Activated CD4-positive, alpha-beta T cell treated with anti-CD3 and anti-CD28 coated beads for 36 hours (primary cell): ENCODE results near the gene TMEM175. TPM values are rescaled to one million over a fixed set of nuclear protein-coding genes. Genes with fewer than 3 reads are reported as not detected.
A peak's percentile ranks its signal among the peaks of the same experiment; 100 is the strongest.
"Not testable (repeated sequence)": the region's sequence is repeated elsewhere in the genome, so short reads cannot be mapped to it uniquely, and the experiment has no call there.

ENCODE experiments used
- ATAC-seq: fragments of 200-7000 bp; cut with Tn5 transposase; one replicate; pipeline ENCODE4 v1.10.0; 2021; ENCODE audit warnings: mild to moderate bottlenecking, moderate library complexity
- CTCF ChIA-PET: fragments of 350-600 bp; sonication (Branson Sonifier 250); formaldehyde crosslinking; loops from one replicate; lab custom pipeline; 2021; ENCODE audit warnings: antibody characterized with exemption; lab: Charles Lee
- POLR2A ChIA-PET: fragments of 350-600 bp; sonication (Branson Sonifier 250); formaldehyde crosslinking; loops from one replicate; lab custom pipeline; 2021; ENCODE audit warnings: antibody characterized with exemption, inconsistent platforms; lab: Charles Lee
- DNase-seq: peaks from one replicate; pipeline ENCODE4 v3.0.0-alpha.2; 2020
- H3K27ac Mint-ChIP-seq: one replicate; pipeline ENCODE4 v1.8.0; 2021; ENCODE audit warnings: mixed read lengths
- H3K27me3 Mint-ChIP-seq: one replicate; pipeline ENCODE4 v1.8.0; 2021; ENCODE audit warnings: mixed read lengths
- H3K36me3 Mint-ChIP-seq: one replicate; pipeline ENCODE4 v1.8.0; 2021; ENCODE audit warnings: low read depth, mixed read lengths
- H3K4me1 Mint-ChIP-seq: one replicate; pipeline ENCODE4 v1.8.0; 2021; ENCODE audit warnings: mixed read lengths
- H3K4me3 Mint-ChIP-seq: one replicate; pipeline ENCODE4 v1.8.0; 2021; ENCODE audit warnings: mild to moderate bottlenecking, moderate library complexity, mixed read lengths
- H3K9me3 Mint-ChIP-seq: one replicate; pipeline ENCODE4 v1.8.0; 2021; ENCODE audit warnings: low read depth, mixed read lengths
- intact Hi-C, 2 experiments: fragments of 100-400 bp; cut with DNase I in 1 of 2; cut with micrococcal nuclease in 1 of 2; formaldehyde crosslinking; loops; one replicate each; pipeline versions ENCODE4 v1.14.2 to v1.15.1; 2022 to 2024; cut with DNase I, micrococcal nuclease
- total RNA-seq, 2 experiments: library from RNA; stranded (reverse); gene quantifications; one replicate each; pipeline ENCODE4 v1.2.3, GENCODE V29; 2021

Gene TMEM175
- total RNA-seq, 2 experiments from 2014 or later = 15.2 to 17.3 TPM

- H3K27me3 Mint-ChIP-seq = no peaks in the 10 kb centered on the region
- DNase-seq = no peak
- no peaks in the 10 kb centered on the region for H3K9me3 Mint-ChIP-seq
- POLR2A ChIA-PET = no interaction called here
- peaks cover 18% of the 10 kb centered on the region for H3K36me3 Mint-ChIP-seq
- H3K27ac Mint-ChIP-seq = no peak overlapping the region
- intact Hi-C loops = no loop called here
- peaks cover 10% of the 10 kb centered on the region for H3K4me1 Mint-ChIP-seq
- H3K4me3 Mint-ChIP-seq = no peak overlapping the region
- ATAC-seq = no peak
- CTCF ChIA-PET = no interaction called here
Observed at GRCh38 chr4:910366-911091, 21.7 kb upstream of the TMEM175 start.

- intact Hi-C loops = no loop called here
- Mint-ChIP-seq H3K4me1 (peaks cover 17% of the 10 kb centered on the region), H3K27ac (no peak overlapping the region), H3K4me3 (no peak overlapping the region), H3K36me3 (peaks cover 13% of the 10 kb centered on the region), H3K27me3 (no peaks in the 10 kb centered on the region), H3K9me3 (no peaks in the 10 kb centered on the region)
- DNase-seq (no peak), ATAC-seq (no peak)
- POLR2A ChIA-PET = no interaction called here
- CTCF ChIA-PET = no interaction called here
Observed at GRCh38 chr4:911221-911751, 21.0 kb upstream of the TMEM175 start.

DNA sequence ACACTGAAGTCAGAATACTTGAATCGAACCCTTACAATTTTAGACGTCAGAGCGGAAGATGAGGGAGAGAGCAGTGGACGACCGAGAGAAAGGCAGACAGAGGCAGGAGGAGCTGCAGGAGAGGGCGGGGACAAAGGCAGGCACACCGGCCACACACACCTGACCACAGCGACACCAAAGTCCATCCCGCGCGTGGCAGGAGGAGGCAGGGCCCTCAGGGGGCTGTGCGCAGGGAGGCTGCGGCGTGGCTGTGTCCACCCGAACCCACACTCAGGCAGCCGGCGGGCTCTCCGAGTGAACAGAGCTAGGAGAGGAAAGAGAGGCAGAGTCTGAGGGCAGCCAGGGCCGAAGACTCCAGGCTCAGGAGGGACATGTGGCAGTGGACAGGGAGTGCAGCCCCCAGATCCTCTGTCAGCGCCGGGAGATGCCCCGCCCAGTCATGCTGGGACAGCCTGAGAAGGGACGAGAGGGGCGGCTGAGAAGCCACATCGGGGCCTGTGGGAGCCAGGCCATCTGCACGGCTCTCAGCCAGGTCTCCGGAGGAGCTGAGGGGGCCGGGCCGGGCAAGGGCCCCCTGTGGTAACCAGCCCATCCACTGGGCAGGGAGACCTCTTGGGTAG lies 20.3 kb upstream of the TMEM175 start:
- POLR2A ChIA-PET = no interaction called here
- Mint-ChIP-seq H3K36me3 (peaks cover 7% of the 10 kb centered on the region), H3K4me1 (peaks cover 24% of the 10 kb centered on the region), H3K4me3 (no peak overlapping the region), H3K9me3 (no peaks in the 10 kb centered on the region), H3K27me3 (no peaks in the 10 kb centered on the region), H3K27ac (no peak overlapping the region)
- CTCF ChIA-PET = no interaction called here
- DNase-seq (no peak), ATAC-seq (no peak)
- intact Hi-C loops = no loop called here

DNA sequence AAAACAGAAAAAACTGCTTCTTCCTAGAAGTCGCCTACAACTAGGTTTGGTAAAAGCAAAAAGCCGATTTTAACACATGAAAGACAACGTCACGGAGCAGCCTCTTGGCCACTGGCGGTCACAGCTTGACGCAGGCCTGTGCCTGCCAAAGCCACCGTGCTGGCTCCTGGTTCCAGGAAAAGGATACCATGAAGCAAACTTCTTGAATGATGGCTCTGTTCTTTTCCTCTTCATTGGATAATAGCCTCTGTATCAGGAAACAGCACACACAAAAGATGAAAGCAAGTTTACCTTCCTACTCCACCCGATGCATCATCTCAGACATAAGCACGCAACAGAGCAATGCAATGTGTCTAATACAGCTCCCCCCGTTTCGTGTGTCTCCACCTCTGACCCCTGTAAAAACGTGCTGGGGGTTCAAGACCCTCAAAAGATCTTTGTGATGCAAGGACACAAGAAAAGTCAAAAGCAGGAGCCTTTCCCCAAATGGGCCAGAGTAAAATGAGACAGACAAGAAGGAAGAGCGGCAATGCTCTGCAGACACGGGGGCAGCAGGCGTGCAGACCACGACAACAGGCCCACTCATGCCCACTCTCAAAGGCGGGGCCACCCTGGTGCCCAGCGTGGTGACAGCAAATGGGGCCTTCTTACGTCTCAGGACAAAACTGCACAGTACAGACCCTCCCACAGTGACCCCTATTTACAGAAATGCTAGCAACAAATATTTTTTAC lies 19.5 kb upstream of the TMEM175 start:
- intact Hi-C loops = no loop called here
- POLR2A ChIA-PET = no interaction called here
- no peak overlapping the region for H3K27ac Mint-ChIP-seq
- no peak for DNase-seq
- ATAC-seq = no peak
- H3K9me3 Mint-ChIP-seq = peaks cover 2% of the 10 kb centered on the region
- peaks cover 10% of the 10 kb centered on the region for H3K36me3 Mint-ChIP-seq
- H3K4me1 Mint-ChIP-seq = peaks cover 30% of the 10 kb centered on the region
- H3K4me3 Mint-ChIP-seq = no peak overlapping the region
- CTCF ChIA-PET = interaction anchor here (0.6 kb wide), 1 partner anchor 418 kb away, joined by 3 read pairs; no protein-coding TSS in a partner anchor
- no peaks in the 10 kb centered on the region for H3K27me3 Mint-ChIP-seq

GRCh38 chr4:913280-913618 lies 19.0 kb upstream of the TMEM175 start:
- DNase-seq (no peak), ATAC-seq (no peak)
- peaks cover 33% of the 10 kb centered on the region for H3K4me1 Mint-ChIP-seq
- no peak overlapping the region for H3K4me3 Mint-ChIP-seq
- no peaks in the 10 kb centered on the region for H3K27me3 Mint-ChIP-seq
- peaks cover 5% of the 10 kb centered on the region for H3K9me3 Mint-ChIP-seq
- intact Hi-C loops = no loop called here
- ChIA-PET CTCF (interaction anchor here (0.6 kb wide), 1 partner anchor 417 kb away, joined by 3 read pairs; no protein-coding TSS in a partner anchor), POLR2A (no interaction called here)
- peaks cover 13% of the 10 kb centered on the region for H3K36me3 Mint-ChIP-seq
- H3K27ac Mint-ChIP-seq = no peak overlapping the region

DNA sequence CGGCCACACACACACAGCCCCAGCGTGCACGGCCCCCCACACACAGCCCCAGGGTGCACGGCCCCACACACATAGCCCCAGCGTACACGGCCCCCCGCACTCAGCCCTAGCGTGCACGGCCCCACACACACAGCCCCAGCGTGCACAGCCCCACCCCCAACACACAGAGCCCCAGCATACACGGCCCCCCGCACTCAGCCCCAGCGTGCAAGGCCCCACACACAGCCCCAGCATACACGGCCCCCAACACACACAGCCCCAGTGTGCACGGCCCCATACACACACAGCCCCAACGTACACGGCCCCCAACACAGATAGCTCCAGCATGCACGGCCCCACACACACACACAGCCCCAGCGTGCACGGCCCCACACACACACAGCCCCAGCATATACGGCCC lies 17.7 kb upstream of the TMEM175 start:
- ChIA-PET CTCF (no interaction called here), POLR2A (no interaction called here)
- no peak for DNase-seq
- Mint-ChIP-seq H3K4me3 (no peak overlapping the region), H3K9me3 (peaks cover 7% of the 10 kb centered on the region), H3K27me3 (no peaks in the 10 kb centered on the region), H3K27ac (no peak overlapping the region), H3K4me1 (peaks cover 36% of the 10 kb centered on the region), H3K36me3 (peaks cover 17% of the 10 kb centered on the region)
- intact Hi-C loops = no loop called here
- no peak for ATAC-seq

DNA sequence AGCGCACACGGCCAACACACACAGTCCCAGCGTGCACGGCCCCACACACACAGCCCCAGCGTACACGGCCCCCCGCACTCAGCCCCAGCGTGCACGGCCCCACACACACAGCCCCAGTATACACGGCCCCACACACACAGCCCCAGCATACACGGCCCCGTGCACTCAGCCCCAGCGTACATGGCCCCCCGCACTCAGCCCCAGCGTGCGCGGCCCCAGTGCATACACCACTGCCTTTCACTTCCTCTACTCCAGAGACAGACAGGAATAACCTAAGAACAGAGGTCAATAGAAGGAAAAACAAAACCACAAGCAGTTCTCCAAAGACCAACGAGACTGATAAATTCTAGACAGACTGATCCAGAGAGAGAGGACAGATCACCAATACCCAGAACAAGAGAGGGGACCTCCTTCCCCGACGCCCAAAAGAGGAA lies 17.2 kb upstream of the TMEM175 start:
- H3K4me1 Mint-ChIP-seq = peaks cover 39% of the 10 kb centered on the region
- DNase-seq (no peak), ATAC-seq (no peak)
- H3K27me3 Mint-ChIP-seq = no peaks in the 10 kb centered on the region
- POLR2A ChIA-PET = no interaction called here
- CTCF ChIA-PET = no interaction called here
- H3K9me3 Mint-ChIP-seq = peaks cover 7% of the 10 kb centered on the region
- H3K27ac Mint-ChIP-seq = peak overlapping the region; percentile 79
- peaks cover 21% of the 10 kb centered on the region for H3K36me3 Mint-ChIP-seq
- intact Hi-C loops = no loop called here
- peak overlapping the region; percentile 46 for H3K4me3 Mint-ChIP-seq

DNA sequence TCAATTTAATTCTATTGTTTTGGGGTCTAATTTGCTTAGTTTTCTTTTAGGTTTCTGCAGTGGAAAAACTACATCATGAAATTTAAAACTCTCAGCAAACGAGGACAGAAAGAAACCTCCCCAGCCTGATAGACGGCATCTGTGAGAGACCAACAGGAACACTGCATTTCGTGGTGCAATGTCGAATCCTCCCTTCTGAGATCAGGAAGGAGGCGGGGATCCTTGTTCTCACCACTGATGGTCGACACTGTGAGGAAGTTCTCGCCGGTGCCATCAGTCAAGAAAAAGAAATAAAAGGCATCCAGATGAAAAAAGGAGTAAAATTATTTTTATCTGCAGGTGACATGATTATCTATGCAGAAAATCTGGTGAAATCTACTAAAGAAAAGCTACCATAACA lies 16.7 kb upstream of the TMEM175 start:
- Mint-ChIP-seq H3K36me3 (peaks cover 23% of the 10 kb centered on the region), H3K27ac (peak overlapping the region; percentile 17), H3K4me3 (peak overlapping the region; percentile 46), H3K4me1 (peaks cover 42% of the 10 kb centered on the region), H3K9me3 (peaks cover 7% of the 10 kb centered on the region), H3K27me3 (no peaks in the 10 kb centered on the region)
- intact Hi-C loops = no loop called here
- ATAC-seq (peak; percentile 63), DNase-seq (peak; percentile 22)
- ChIA-PET CTCF (interaction anchor here (0.7 kb wide), 1 partner anchor 188 kb away, joined by 3 read pairs; no protein-coding TSS in a partner anchor), POLR2A (no interaction called here)

- Mint-ChIP-seq H3K27ac (no peak overlapping the region), H3K9me3 (peaks cover 7% of the 10 kb centered on the region), H3K4me3 (no peak overlapping the region), H3K27me3 (no peaks in the 10 kb centered on the region), H3K36me3 (peaks cover 26% of the 10 kb centered on the region), H3K4me1 (peaks cover 54% of the 10 kb centered on the region)
- ATAC-seq (no peak), DNase-seq (no peak)
- intact Hi-C loops = no loop called here
- ChIA-PET POLR2A (no interaction called here), CTCF (no interaction called here)
Observed at GRCh38 chr4:917466-917865, 14.8 kb upstream of the TMEM175 start.

GRCh38 chr4:917992-918391 lies 14.3 kb upstream of the TMEM175 start:
- POLR2A ChIA-PET = interaction anchor here (0.5 kb wide), 1 partner anchor 62 kb away, joined by 3 read pairs; no protein-coding TSS in a partner anchor
- CTCF ChIA-PET = no interaction called here
- H3K36me3 Mint-ChIP-seq = peaks cover 30% of the 10 kb centered on the region

GRCh38 chr4:918591-918990 lies 13.7 kb upstream of the TMEM175 start:
- peaks cover 30% of the 10 kb centered on the region for H3K36me3 Mint-ChIP-seq
- H3K9me3 Mint-ChIP-seq, DNase-seq, POLR2A ChIA-PET, intact Hi-C loops, H3K27ac Mint-ChIP-seq, CTCF ChIA-PET, H3K4me3 Mint-ChIP-seq, ATAC-seq, H3K27me3 Mint-ChIP-seq: not testable (repeated sequence)
- peaks cover 62% of the 10 kb centered on the region for H3K4me1 Mint-ChIP-seq

More at GRCh38 chr4:917992-918391, 14.3 kb upstream of the TMEM175 start:
- no peak overlapping the region for H3K4me3 Mint-ChIP-seq
- intact Hi-C loops = no loop called here
- H3K27me3 Mint-ChIP-seq = no peaks in the 10 kb centered on the region
- H3K9me3 Mint-ChIP-seq = peaks cover 7% of the 10 kb centered on the region
- H3K4me1 Mint-ChIP-seq = peaks cover 59% of the 10 kb centered on the region
- H3K27ac Mint-ChIP-seq = peak overlapping the region; percentile 34
- DNase-seq (no peak), ATAC-seq (no peak)
